Panc1 (cell line): ENCODE data around the gene CYTH3.

Source experiments
- CTCF ChIP-seq: fragments of 450-650 bp; IDR thresholded peaks from 2 replicates; pipeline ENCODE4 v1.5.1; 2017; ENCODE audit warnings: mild to moderate bottlenecking
- POLR2AphosphoS5 ChIP-seq: IDR thresholded peaks from 2 replicates; pipeline ENCODE4 v1.6.1; 2012; ENCODE audit warnings: mild to moderate bottlenecking, low read depth, low read length, moderate library complexity
- REST ChIP-seq, 2 experiments: IDR thresholded peaks; 2 replicates each; pipeline ENCODE4 v1.6.1; 2011 to 2012; ENCODE audit warnings: low read depth in 2 of 2, control low read depth in 1 of 2, low read length in 1 of 2, mild to moderate bottlenecking in 1 of 2, moderate library complexity in 1 of 2; ENCODE audit not compliant: insufficient read depth in 1 of 2
- SIN3A ChIP-seq: IDR thresholded peaks from 2 replicates; pipeline ENCODE4 v1.6.1; 2012; ENCODE audit warnings: low read depth, mild to moderate bottlenecking, low read length, moderate library complexity, borderline replicate concordance; ENCODE audit not compliant: insufficient read depth
- TCF7L2 ChIP-seq: IDR thresholded peaks from 2 replicates; pipeline ENCODE4 v1.6.1; 2011; ENCODE audit warnings: mild to moderate bottlenecking, low read depth, low read length, inconsistent platforms

- TF ChIP-seq REST (IDR thresholded peaks at IDR 0.05; ENCODE audit: insufficient read depth in 1 of 2, low read depth in 2 of 2, low read length in 1 of 2) (no peak), CTCF (no peak), POLR2AphosphoS5 (no peak), SIN3A (no peak), TCF7L2 (no peak)
These were observed 39.9 kb downstream of the CYTH3 start for GRCh38 chr7:6232534-6232933.
